ENCODE results near the gene PLA2G12A.

- TF ChIP-seq CTCF (IDR thresholded peaks at IDR 0.05) (no peak), POLR2AphosphoS5 (IDR thresholded peaks at IDR 0.05) (no peak), POLR2A (IDR thresholded peaks at IDR 0.05) (no peak), EP300 (IDR thresholded peaks at IDR 0.05) (no peak)
These were observed 56.6 kb downstream of the PLA2G12A start for GRCh38 chr4:109673303-109673702.
